NCI-H345 treated with DMSO at 0.1 percent for 48 hours (cell line): Measurements from ENCODE around the gene UBAC2.

Source experiments
- DNase-seq: peaks from one replicate; lab custom pipeline; 2025; ENCODE audit not compliant: unreplicated experiment; lab: John Stamatoyannopoulos, UW

Gene UBAC2

GRCh38 chr13:99266827-99267226 is 66.2 kb downstream of the UBAC2 start:
- DNase-seq, result no peak

DNA sequence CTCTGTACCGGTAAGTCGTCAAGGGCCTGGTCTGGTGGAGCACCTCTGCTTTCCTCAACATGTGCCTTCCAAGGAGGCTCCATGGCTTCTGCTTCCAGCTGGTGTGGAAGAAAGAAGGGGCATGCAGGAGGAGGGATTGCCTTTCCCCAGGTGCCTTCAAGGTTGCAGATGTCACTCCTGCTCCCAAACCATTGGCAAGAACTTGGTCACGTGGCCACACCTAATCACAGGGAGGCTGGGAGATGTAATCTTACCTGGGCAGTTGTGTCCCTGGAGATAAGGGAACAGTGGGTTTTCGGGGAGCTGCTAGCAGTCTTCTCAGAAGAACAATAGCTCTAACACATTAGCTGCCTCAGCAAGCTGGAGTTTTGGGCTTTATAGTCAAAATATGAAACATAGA is 67.3 kb downstream of the UBAC2 start:
- DNase-seq, result no peak

DNA sequence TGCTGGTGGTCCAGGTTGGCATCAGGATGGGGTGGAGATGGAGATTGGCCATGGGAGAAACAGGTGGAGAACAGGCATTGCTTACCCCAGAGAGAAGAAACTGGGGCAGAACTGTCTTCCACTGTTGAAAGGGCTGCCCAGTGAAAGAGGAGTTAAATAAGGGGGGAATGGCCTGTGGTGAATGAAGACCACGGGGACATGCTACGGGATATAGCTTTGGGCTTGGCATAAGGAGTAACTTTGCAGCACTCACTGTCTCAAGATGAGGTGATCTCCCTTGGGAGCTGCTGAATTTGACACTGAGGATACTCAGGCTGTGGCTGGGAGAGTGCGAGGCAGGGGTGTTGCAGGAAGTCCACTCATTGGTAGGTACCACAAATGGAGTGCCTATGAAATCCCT is 68.2 kb downstream of the UBAC2 start:
- no peak for DNase-seq

- DNase-seq, result no peak
Measured at GRCh38 chr13:99269627-99270241, 69.1 kb downstream of the UBAC2 start.

- no peak for DNase-seq
Measured at GRCh38 chr13:99270518-99270917, 69.9 kb downstream of the UBAC2 start.

GRCh38 chr13:99271249-99271648 is 70.6 kb downstream of the UBAC2 start:
- DNase-seq, result no peak

DNA sequence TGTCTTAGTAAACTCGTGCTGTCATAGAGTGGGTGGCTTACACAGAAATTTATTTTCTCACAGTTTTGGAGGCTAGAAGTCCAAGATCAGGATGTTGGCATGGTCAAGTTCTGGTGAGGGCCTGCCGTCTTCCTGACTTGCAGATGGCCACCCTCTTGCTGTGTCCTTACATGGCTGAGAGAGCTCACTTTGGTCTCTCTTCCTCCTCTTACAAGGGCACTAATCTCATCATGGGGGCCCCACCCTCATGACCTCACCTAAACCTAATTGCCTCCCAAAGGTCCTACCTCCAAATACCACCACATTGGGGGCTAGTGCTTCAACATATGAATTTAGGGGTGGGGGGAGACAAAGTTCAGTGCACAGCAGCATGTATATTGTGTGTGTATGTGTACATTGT is 71.8 kb downstream of the UBAC2 start:
- no peak for DNase-seq

DNA sequence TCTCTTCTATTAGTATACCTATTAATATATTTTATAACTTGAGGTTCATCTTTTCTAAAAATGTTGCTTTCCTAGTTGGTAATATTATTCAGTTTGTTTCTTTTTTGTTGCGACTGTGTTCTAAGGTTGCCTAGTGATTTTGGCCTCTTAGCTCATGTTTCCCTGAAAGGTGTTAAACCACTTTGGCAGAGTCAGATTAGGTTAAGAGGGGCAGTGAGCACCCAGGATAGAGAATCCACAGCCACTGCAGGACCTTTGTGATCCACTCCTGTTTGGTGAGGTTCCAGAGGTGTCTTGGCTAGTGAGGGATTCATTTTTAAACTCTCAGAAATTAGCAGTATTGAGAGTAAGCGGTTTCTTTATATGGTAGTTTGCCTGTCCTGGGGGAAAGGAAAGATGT is 72.5 kb downstream of the UBAC2 start:
- DNase-seq, result no peak

- DNase-seq, result no peak
Measured at GRCh38 chr13:99275093-99275469, 74.4 kb downstream of the UBAC2 start.

DNA sequence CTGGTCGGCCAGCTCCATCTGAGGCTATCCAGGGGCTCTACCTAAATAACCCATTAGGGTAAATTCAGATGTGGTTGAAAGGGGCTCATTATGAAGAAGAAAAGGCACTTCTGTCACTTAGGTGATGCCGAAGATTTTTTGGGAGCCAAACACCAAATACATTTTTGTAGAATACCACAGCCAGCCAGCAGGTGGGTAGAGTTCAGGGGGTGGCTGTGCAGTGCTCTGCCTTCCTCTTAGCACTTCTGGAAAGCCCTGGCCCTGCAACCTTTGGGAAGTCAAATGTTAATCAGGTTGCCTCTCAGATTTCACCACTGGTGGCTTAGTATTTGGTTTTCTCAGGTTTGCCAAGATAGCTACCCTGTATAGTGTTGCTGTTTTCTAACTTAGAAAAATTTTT is 76.1 kb downstream of the UBAC2 start:
- DNase-seq, result no peak

DNA sequence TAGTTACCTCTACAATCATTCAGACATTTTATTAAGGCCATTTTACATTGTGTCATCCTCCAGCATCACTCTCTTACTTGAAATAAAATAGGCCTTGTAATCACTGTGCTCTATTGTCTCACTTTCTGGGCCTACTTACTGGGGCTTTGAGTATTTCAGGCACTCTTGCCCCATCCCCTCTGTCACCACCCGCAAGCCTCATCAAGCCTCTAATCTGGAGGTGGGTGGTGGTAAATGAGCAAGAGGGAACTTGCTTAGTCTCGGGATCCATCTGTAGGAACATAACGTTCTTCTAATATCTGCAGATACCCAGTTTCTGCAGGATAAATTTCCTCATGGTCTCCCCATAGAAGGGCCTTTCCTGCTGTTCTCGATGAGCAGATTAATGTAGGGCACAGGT is 77.0 kb downstream of the UBAC2 start:
- DNase-seq, result no peak

GRCh38 chr13:99278200-99278599 is 77.5 kb downstream of the UBAC2 start:
- DNase-seq, result no peak

GRCh38 chr13:99278843-99279242 is 78.2 kb downstream of the UBAC2 start:
- no peak for DNase-seq

DNA sequence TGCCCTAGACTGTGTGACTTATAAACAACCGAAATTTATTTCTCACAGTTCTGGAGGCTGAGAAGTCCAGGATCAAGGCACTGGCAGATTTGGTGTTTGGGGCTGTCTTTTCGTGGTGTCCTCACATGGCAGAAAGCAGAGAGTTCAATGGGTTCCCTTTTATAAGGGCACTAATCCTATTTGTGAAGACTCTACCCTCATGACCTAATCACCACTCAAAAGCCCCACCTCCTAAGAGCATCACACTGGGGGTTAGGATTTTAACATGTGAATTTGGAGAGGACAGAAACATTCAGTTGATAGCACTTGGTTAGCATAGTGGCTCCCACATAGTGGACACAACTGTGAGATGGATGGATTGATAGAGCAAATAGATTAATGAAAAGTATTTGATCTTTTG is 79.0 kb downstream of the UBAC2 start:
- no peak for DNase-seq

GRCh38 chr13:99280166-99280565 is 79.5 kb downstream of the UBAC2 start:
- no peak for DNase-seq

DNA sequence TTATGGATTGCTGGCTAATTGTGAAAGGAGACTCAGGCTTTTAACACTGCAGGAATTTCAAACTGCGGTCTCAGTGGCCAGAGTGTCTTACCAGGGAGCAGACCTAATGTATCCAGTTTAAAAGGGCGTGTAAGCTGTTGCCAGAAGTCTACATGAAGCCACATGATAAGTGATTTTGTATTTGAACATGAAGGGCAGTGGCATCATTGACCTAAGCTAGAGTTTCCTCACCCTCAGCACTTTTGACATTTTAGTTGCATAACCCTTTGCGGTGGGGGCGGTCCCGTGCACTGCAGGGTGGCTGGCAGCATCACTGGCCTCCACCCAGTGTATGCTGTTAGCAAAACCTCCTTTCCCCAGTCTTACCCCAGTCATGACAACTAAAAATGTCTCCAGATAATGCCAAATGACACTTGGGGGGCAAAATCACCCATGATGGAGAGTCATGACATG is 81.2 kb downstream of the UBAC2 start:
- DNase-seq, result no peak

DNA sequence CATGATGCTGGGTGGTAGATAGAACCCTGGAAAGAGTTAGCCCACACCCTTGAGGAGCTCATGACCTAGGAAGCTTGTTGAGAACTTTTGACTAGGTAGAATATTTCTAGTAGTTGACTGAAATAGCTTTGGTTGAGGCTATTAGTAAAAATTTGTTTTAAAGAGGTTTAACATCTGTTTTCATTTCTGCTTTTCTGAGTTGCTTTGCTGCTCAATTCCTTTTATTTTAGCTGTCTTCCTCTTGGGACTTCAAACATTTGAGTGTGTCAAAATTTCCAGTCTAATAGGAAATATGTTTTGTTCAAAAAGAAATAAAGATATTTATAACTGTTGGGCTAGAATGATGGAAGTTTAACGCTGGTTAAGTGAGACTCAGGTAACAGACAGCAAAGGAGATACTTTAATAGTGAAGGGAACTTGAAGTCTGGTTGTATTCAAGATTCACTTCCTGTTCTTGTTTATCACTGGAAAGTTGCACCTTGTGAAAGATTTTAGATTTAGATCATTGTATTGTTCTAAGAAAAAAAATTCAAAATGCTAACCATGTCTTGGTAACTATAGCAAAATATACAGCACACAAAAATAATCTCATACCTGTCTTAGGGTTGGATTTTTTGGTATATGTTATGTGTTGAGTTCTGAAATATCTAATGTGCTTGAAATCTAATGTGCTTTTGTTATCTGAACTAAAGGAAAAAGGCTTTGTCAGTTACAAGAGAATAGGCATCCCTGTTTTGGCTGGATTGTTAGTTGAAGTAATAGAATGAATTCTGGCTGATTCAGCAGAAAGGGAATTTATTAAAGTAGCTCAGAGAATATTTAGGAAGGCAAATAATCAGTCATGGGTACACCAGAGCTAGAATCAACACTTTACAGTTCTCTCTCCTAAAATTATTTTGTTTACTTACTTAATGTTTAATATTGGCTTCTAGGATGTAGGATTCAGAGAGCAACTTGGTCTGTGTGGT is 81.9 kb downstream of the UBAC2 start:
- DNase-seq, result no peak

DNA sequence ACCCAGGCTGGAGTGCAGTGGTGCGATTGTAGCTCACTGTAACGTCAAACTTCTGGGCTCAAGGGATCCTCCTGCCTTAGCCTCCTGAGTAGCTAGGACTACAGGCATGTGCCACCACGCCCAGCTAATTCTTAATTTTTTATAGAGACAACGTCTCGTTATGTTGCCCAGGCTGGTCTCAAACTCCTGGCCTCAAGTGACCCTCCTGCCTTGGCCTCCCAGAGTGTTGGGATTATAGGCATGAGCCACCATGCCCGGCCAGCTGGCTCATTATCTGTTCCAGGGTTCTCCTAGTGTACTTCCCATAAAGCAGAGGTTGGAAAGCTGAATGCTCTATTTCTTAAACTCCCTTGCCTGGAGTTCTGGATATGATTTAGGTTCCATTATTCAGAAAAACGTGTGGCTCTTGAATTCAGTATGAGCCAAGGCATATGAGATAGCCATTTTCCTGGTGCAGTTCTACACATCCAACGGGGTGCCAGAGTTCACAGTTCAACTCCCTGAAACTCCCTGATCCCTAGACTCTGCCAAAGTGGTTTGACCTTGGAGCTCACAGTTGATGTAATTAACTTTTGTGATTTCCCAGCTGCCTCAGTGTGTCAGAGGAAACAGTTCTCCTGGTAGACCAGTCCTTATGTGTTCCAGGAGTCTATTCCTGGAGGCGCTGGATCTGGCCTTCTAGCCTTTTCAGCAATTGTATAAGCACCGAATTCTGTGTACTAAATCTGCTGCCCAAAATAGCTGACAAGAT is 85.0 kb downstream of the UBAC2 start:
- DNase-seq, result no peak

- no peak for DNase-seq
Measured at GRCh38 chr13:99287551-99287950, 86.9 kb downstream of the UBAC2 start.

DNA sequence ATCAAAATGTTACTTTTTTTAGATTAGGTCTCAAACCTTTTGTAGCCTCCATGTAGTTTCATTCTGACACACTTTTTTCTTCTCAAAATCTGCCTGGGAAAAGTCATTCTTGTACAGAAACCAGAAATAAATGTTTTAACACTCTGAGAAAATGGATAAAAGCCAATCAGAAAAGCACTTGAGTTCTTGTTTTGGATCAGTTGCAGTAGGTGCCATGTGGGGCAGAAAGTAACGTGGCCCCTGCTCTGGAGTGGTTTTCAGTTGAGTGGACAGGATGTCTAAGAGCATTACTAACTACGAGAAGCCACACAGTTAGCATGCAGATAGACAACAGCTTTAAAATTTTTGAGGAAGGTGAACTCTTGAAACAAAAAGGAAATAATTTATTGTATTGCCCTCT is 87.4 kb downstream of the UBAC2 start:
- DNase-seq, result no peak

- DNase-seq, result no peak
Measured at GRCh38 chr13:99289271-99289670, 88.6 kb downstream of the UBAC2 start.
